Liver (tissue), 3 donors: ENCODE measurements around the gene PAMR1.

Experiments
- CTCF ChIP-seq: fragments of 150-350 bp; IDR thresholded peaks from 2 replicates; pipeline ENCODE4 v1.5.1; 2017; ENCODE audit warnings: improper control_type of control experiment, low read depth, low read length; ENCODE audit not compliant: missing input control
- GABPA ChIP-seq, 2 donors: IDR thresholded peaks in 1 of 2; conservative IDR thresholded peaks in 1 of 2; 2 replicates each; pipeline ENCODE4 v1.6.1; 2016; ENCODE audit warnings: antibody characterized with exemption in 2 of 2, mild to moderate bottlenecking in 1 of 2, moderate library complexity in 1 of 2
- HNF4A ChIP-seq, 2 donors: conservative IDR thresholded peaks; 2 replicates each; pipeline ENCODE4 v1.6.1; 2016; ENCODE audit warnings: antibody characterized with exemption in 2 of 2, mild to moderate bottlenecking in 2 of 2
- JUND ChIP-seq, 2 donors: IDR thresholded peaks; 2 replicates each; pipeline ENCODE4 v1.6.1; 2016; ENCODE audit warnings: antibody characterized with exemption in 2 of 2
- RAD21 ChIP-seq, 2 donors: IDR thresholded peaks; 2 replicates each; pipeline ENCODE4 v1.6.1; 2016; ENCODE audit warnings: antibody characterized with exemption in 2 of 2, mild to moderate bottlenecking in 2 of 2
- RXRA ChIP-seq, 2 donors: IDR thresholded peaks; 2 replicates each; pipeline ENCODE4 v1.6.1; 2017 to 2018; ENCODE audit warnings: antibody characterized with exemption in 2 of 2, mild to moderate bottlenecking in 1 of 2
- TAF1 ChIP-seq: conservative IDR thresholded peaks from 2 replicates; pipeline ENCODE4 v1.6.1; 2016; ENCODE audit warnings: antibody characterized with exemption, mild to moderate bottlenecking
- YY1 ChIP-seq: IDR thresholded peaks from 2 replicates; pipeline ENCODE4 v1.6.1; 2016; ENCODE audit warnings: antibody characterized with exemption, mild to moderate bottlenecking
- donor health status: healthy.
- donor health status: healthy.

GRCh38 chr11:35526370-35526792 is 965 bp upstream of the PAMR1 start:
- TF ChIP-seq CTCF (no peak), RAD21 (IDR thresholded peaks at IDR 0.05) (no peak), HNF4A (conservative IDR thresholded peaks at IDR 0.05) (no peak), GABPA (IDR thresholded peaks at IDR 0.05 in 1 of 2, conservative IDR thresholded peaks at IDR 0.05 in 1 of 2) (no peak), RXRA (IDR thresholded peaks at IDR 0.05) (no peak), TAF1 (no peak), YY1 (no peak), JUND (IDR thresholded peaks at IDR 0.05) (no peak)
